Measurements from ENCODE around the gene RBMX2. TPM values are rescaled to one million over a fixed set of nuclear protein-coding genes. Genes with fewer than 3 reads are reported as not detected.

Gene RBMX2
- total and polyA plus RNA-seq, 4 experiments from 2014 or later: 14.6 to 29.2 (median 25.5) TPM

- H3K9me3 ChIP-seq (ENCODE audit: control insufficient read depth in 1 of 2, low read length in 2 of 2): no peaks in the 10 kb centered on the region
- no peaks in the 10 kb centered on the region for H3K4me1 ChIP-seq (ENCODE audit: insufficient read depth, low read length)
- H3K36me3 Mint-ChIP-seq: no peaks in the 10 kb centered on the region
- ChIA-PET POLR2A (ENCODE audit: partially characterized antibody) (no interaction called here), CTCF (ENCODE audit: partially characterized antibody) (no interaction called here)
- H3K4me3 ChIP-seq (ENCODE audit: low read length in 2 of 2): no peak overlapping the region
- peaks cover 0 to 7% (median 1%) of the 10 kb centered on the region in 8 donors for H3K9me3 Mint-ChIP-seq
- H3K4me1 Mint-ChIP-seq: no peaks in the 10 kb centered on the region
- H3K27ac Mint-ChIP-seq: no peak overlapping the region
- DNase-seq: no peak
- H3K27ac ChIP-seq (ENCODE audit: low read depth, low read length): no peak overlapping the region
- no peaks in the 10 kb centered on the region for H3K36me3 ChIP-seq (ENCODE audit: insufficient read depth, low read length)
- intact Hi-C loops (cut with micrococcal nuclease): no loop called here
- H3K27me3 Mint-ChIP-seq: no peaks in the 10 kb centered on the region
- H3K4me3 Mint-ChIP-seq: no peak overlapping the region
- H3K27me3 ChIP-seq (ENCODE audit: insufficient read depth, low read length): no peaks in the 10 kb centered on the region
Observed at GRCh38 chrX:130446974-130447373, 45.2 kb downstream of the RBMX2 start.

Other genes starting within 250 kb of the RBMX2 start
- 10 to 100 TPM; 20.0 to 23.6 TPM for gene AIFM1, start 236.1 kb upstream of the RBMX2 start, total RNA-seq
- 10 to 100 TPM; 32.2 to 39.4 TPM for gene AIFM1, start 236.1 kb upstream of the RBMX2 start, polyA plus RNA-seq
- 10 to 100 TPM in 1 of 2 experiments, 1 to 10 TPM in 1; 9.7 to 10.1 TPM for gene RAB33A, start 230.0 kb upstream of the RBMX2 start, total RNA-seq
- gene RAB33A, start 230.0 kb upstream of the RBMX2 start, polyA plus RNA-seq: 1 to 10 TPM; 5.6 to 10.0 TPM
- 1 to 10 TPM; 4.0 to 4.9 TPM for gene ZNF280C, start 133.1 kb upstream of the RBMX2 start, total RNA-seq
- 1 to 10 TPM; 2.1 to 2.7 TPM for gene ZNF280C, start 133.1 kb upstream of the RBMX2 start, polyA plus RNA-seq
- 10 to 100 TPM; 12.9 to 15.8 TPM for gene SLC25A14, start 62.1 kb upstream of the RBMX2 start, total RNA-seq
- 1 to 10 TPM; 7.8 to 8.8 TPM for gene SLC25A14, start 62.1 kb upstream of the RBMX2 start, polyA plus RNA-seq
- not detected for gene GPR119, start 16.3 kb upstream of the RBMX2 start, total RNA-seq
- gene GPR119, start 16.3 kb upstream of the RBMX2 start, polyA plus RNA-seq: not detected